ENCODE results near the gene USP15. TPM values are rescaled to one million over a fixed set of nuclear protein-coding genes. Genes with fewer than 3 reads are reported as not detected.
"Not testable (repeated sequence)": the region's sequence is repeated elsewhere in the genome, so short reads cannot be mapped to it uniquely, and the experiment has no call there.

USP15 gene
- total and polyA plus RNA-seq, 8 donors: 16.7 to 43.0 (median 29.6) TPM

DNA sequence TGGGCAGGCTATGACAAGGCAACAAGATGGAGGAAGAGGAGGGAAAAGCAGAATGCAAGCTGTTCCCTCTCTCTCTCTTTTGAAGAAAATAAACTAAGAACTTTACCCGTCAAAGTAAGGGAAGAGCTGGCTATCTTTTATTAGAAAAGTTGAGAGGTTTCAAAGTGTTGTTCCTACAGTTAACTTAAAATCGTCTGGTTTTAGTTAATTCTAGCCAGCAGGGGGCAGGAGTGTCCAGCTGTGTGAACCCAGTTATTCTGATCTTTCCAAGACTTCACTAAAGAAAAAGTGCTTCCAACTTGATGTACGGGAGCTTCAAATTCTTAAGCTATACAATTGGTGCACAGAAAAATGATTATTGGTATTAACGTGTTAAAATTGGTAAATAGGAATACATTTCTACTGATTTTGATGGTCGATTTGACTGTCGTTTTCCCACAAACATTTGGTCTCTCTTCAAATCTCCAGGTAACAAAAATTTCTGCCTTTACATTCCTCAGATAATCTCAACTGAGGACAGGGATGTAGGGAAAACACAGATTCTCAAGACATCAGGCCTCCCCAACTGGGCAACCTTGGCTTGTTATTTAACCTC, 178.0 kb downstream of the USP15 start:
- Histone ChIP-seq H3K4me1 (peaks cover 0 to 3% (median 0%) of the 10 kb centered on the region in 3 donors), H3K27me3 (no peaks in the 10 kb centered on the region), H3K36me3 (no peaks in the 10 kb centered on the region), H3K4me3 (no peak overlapping the region), H3K9me3 (no peaks in the 10 kb centered on the region), H3K27ac (no peak overlapping the region)
- TF ChIP-seq, protein P1, sequence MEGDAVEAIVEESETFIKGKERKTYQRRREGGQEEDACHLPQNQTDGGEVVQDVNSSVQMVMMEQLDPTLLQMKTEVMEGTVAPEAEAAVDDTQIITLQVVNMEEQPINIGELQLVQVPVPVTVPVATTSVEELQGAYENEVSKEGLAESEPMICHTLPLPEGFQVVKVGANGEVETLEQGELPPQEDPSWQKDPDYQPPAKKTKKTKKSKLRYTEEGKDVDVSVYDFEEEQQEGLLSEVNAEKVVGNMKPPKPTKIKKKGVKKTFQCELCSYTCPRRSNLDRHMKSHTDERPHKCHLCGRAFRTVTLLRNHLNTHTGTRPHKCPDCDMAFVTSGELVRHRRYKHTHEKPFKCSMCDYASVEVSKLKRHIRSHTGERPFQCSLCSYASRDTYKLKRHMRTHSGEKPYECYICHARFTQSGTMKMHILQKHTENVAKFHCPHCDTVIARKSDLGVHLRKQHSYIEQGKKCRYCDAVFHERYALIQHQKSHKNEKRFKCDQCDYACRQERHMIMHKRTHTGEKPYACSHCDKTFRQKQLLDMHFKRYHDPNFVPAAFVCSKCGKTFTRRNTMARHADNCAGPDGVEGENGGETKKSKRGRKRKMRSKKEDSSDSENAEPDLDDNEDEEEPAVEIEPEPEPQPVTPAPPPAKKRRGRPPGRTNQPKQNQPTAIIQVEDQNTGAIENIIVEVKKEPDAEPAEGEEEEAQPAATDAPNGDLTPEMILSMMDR (IDR thresholded peaks at IDR 0.05): peak; percentile 31 to 58 (median 40)
- WGBS, 2 donors: 8% methylated on average over 6 of the region's 6 CpGs
- DNase-seq: peak in 4 of 6 donors; percentile 29 to 52 (median 38)
- FAIRE-seq: peak; percentile 67
- ATAC-seq: peak in 3 of 4 donors; percentile 63 to 68 (median 64)
- intact Hi-C loops (cut with DNase I): loop anchor here in 1 of 3 donors (5.0 kb wide), 1 partner anchor 354 kb away; no protein-coding TSS in a partner anchor

DNA sequence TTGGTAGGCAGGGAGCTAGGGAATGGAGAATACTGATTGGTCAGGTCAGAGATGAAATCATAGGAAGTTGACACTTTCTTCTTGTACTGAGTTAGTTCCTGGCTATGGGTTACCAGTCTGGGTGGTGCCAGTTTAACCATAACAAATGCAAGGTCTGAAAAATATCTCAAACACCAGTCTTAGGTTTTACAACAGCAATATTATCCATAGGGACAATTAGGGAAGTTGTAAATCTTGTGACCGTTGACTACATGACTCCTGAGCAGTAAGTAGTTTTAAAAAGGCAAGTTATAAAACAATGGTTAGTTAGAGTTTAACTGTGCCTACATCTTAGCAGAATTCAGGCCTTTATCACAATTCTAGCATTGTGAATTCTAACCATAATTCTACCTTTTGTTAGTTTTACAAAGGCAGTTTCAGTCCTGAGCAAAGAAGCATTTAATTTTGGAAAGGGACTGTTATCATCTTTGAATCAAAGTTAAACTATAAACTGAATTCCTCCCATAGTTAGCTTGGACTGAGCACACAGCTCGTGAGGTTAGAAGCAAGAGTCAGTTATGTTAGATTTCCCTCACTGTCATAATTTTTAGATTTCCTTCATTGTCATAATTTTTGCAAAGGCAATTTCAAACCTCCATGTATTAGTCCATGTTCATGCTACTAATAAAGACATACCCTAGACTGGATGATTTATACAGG, 186.7 kb downstream of the USP15 start:
- ATAC-seq (no peak), FAIRE-seq (no peak)
- 50 to 67% methylated on average over 2 of the region's 2 CpGs for WGBS, 2 donors

DNA sequence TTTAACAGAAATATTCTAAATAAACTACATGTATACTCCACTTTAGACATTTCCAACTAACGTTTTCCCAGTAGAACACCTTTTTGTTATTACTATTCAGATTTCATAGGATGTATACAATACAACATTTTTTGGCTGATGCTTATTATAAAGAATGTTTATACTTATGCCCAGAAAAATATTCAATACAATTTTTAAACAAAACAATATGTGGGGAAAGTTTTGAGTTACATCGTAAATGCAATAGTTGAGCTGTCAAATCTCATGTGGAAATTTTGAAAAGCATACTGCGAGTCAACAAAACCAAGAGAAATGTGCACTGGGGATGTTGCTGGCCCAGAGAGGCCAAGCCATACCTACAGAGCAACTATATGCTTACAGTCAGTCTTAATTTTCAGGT, 188.2 kb downstream of the USP15 start:
- intact Hi-C loops (cut with DNase I): loop anchor here in 1 of 3 donors (10.0 kb wide), 1 partner anchor 346 kb away; no protein-coding TSS in a partner anchor
- H3K9me3 ChIP-seq: no peaks in the 10 kb centered on the region
- H3K36me3 ChIP-seq: no peaks in the 10 kb centered on the region
- 70 to 75% methylated on average over 3 of the region's 3 CpGs for WGBS, 2 donors
- DNase-seq (no peak), ATAC-seq (no peak), FAIRE-seq (no peak)
- no peaks in the 10 kb centered on the region for H3K4me1 ChIP-seq
- no peak overlapping the region for H3K27ac ChIP-seq
- TF ChIP-seq, protein P1 (IDR thresholded peaks at IDR 0.05): no peak
- no peak overlapping the region for H3K4me3 ChIP-seq
- no peaks in the 10 kb centered on the region for H3K27me3 ChIP-seq

More for the DNA sequence above, 186.7 kb downstream of the USP15 start:
- TF ChIP-seq, protein P1 (IDR thresholded peaks at IDR 0.05): no peak
- Histone ChIP-seq H3K36me3 (no peaks in the 10 kb centered on the region), H3K27ac (no peak overlapping the region), H3K9me3 (no peaks in the 10 kb centered on the region), H3K4me1 (no peaks in the 10 kb centered on the region), H3K27me3 (no peaks in the 10 kb centered on the region), H3K4me3 (no peak overlapping the region)
- DNase-seq: no peak
- intact Hi-C loops (cut with DNase I): loop anchor here in 1 of 3 donors (10.0 kb wide), 1 partner anchor 348 kb away; no protein-coding TSS in a partner anchor

DNA sequence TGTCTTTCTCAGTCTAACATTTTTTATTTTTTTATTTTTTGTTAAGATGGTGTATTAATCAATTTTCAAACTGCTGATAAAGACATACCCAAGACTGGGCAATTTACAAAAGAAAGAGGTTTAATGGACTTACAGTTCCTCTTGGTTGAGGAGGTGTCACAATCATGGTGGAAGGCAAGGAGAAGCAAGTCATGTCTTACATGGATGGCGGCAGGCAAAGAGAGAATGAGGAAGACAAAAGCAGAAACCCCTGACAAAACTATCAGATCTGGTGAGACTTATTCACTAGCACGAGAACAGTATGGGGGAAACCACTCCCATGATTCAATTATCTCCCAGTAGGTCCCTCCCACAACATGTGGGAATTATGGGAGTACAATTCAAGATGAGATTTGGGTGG, 195.2 kb downstream of the USP15 start:
- H3K27ac ChIP-seq; H3K4me1 ChIP-seq; H3K9me3 ChIP-seq; intact Hi-C loops (cut with DNase I); ATAC-seq; FAIRE-seq; H3K27me3 ChIP-seq; H3K36me3 ChIP-seq; DNase-seq; H3K4me3 ChIP-seq: not testable (repeated sequence)
- 43 to 68% methylated on average over 2 of the region's 2 CpGs for WGBS, 2 donors

DNA sequence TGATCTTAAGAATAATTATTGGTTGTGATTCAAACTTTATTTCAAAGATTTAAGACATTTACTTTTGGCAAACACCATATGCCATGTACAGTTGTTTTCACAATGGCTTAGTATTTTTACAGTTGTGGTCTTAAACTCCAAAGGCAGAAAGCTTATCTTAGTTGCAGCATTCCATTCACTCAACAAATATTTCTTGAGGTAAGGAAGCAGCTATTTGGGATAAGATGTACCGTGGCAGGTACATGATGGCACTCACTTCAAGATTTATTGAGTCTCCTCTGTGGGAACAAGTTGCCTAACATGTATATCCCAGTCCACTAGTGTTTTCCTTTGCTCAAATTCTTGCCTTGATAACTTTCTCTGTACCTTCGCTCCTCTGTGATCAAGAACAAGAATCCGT, 198.4 kb downstream of the USP15 start:
- Histone ChIP-seq H3K4me1 (no peaks in the 10 kb centered on the region), H3K9me3 (no peaks in the 10 kb centered on the region), H3K27me3 (no peaks in the 10 kb centered on the region), H3K27ac (no peak overlapping the region), H3K36me3 (no peaks in the 10 kb centered on the region), H3K4me3 (no peak overlapping the region)
- intact Hi-C loops (cut with DNase I): no loop called here
- no peak for DNase-seq
- WGBS, 2 donors: 78 to 83% methylated on average over 3 of the region's 3 CpGs
- no peak for FAIRE-seq
- no peak for ATAC-seq
- TF ChIP-seq, protein P1 (IDR thresholded peaks at IDR 0.05): no peak
